ENCODE data around the gene IRF2BP1. TPM values are rescaled to one million over a fixed set of nuclear protein-coding genes. Genes with fewer than 3 reads are reported as not detected.
"Not testable (repeated sequence)": the region's sequence is repeated elsewhere in the genome, so short reads cannot be mapped to it uniquely, and the experiment has no call there.

Gene IRF2BP1
- total RNA-seq, 1 donor from 2014 or later: 36.7 TPM

- DNase-seq (ENCODE audit: low spot score in 2 of 2): peak; percentile 72 to 86
- FAIRE-seq: no peak
Measured at GRCh38 chr19:45882652-45883585, 3.0 kb downstream of the IRF2BP1 start.

DNA sequence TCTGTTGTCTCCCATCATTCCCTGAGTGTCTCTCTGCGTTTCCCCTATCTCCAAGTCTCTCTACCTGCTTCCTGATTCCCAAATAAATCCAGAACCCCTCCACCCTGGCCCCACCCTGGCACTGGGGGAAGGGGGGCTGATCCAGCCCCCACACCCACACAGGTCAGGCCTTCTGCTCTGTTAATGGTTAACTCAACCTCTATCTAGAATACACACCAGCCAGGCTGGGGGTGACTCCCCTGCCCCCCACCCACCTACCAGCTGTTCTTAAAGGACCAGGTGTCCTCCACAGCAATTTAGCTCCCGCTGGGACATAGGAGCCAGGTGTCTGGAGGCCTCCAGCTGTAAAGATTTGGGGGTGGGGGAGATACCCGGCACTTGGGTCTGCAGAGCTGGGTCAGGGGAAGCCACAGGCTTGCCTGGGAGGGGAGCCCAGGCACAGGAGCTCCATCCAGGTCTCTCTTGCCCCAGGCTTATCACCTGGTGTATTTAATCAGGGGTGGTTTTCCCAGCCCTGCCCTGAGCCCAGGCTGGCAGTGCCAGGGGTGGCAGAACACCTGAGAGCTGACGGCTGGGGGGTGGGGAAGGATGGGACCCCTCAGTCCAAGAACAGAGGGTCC, 3.9 kb downstream of the IRF2BP1 start:
- FAIRE-seq (no peak), DNase-seq (ENCODE audit: low spot score in 2 of 2) (no peak)

GRCh38 chr19:45881082-45881908, 4.6 kb downstream of the IRF2BP1 start:
- no peak for FAIRE-seq
- no peak for DNase-seq (ENCODE audit: low spot score in 2 of 2)

- no peak for DNase-seq (ENCODE audit: low spot score in 2 of 2)
Measured at GRCh38 chr19:45879971-45880370, 6.0 kb downstream of the IRF2BP1 start.

GRCh38 chr19:45879055-45879454, 6.9 kb downstream of the IRF2BP1 start:
- DNase-seq (ENCODE audit: low spot score in 2 of 2): no peak
- no peak for FAIRE-seq

More at GRCh38 chr19:45879971-45880370, 6.0 kb downstream of the IRF2BP1 start:
- FAIRE-seq: no peak

- DNase-seq (ENCODE audit: low spot score in 2 of 2) (no peak), FAIRE-seq (no peak)
Measured at GRCh38 chr19:45878043-45878794, 7.7 kb downstream of the IRF2BP1 start.

- DNase-seq (ENCODE audit: low spot score in 2 of 2): peak in 1 of 2 donors; percentile 28
- FAIRE-seq: no peak
Measured at GRCh38 chr19:45876411-45877197, 9.3 kb downstream of the IRF2BP1 start.

GRCh38 chr19:45876161-45876410, 9.9 kb downstream of the IRF2BP1 start:
- no peak for DNase-seq (ENCODE audit: low spot score in 2 of 2)
- no peak for FAIRE-seq

GRCh38 chr19:45874620-45874966, 11.3 kb downstream of the IRF2BP1 start:
- no peak for FAIRE-seq

GRCh38 chr19:45873219-45873772, 12.6 kb downstream of the IRF2BP1 start:
- FAIRE-seq: no peak
- no peak for DNase-seq (ENCODE audit: low spot score in 2 of 2)

More at GRCh38 chr19:45874620-45874966, 11.3 kb downstream of the IRF2BP1 start:
- DNase-seq (ENCODE audit: low spot score in 2 of 2): peak in 1 of 2 donors; percentile 19

DNA sequence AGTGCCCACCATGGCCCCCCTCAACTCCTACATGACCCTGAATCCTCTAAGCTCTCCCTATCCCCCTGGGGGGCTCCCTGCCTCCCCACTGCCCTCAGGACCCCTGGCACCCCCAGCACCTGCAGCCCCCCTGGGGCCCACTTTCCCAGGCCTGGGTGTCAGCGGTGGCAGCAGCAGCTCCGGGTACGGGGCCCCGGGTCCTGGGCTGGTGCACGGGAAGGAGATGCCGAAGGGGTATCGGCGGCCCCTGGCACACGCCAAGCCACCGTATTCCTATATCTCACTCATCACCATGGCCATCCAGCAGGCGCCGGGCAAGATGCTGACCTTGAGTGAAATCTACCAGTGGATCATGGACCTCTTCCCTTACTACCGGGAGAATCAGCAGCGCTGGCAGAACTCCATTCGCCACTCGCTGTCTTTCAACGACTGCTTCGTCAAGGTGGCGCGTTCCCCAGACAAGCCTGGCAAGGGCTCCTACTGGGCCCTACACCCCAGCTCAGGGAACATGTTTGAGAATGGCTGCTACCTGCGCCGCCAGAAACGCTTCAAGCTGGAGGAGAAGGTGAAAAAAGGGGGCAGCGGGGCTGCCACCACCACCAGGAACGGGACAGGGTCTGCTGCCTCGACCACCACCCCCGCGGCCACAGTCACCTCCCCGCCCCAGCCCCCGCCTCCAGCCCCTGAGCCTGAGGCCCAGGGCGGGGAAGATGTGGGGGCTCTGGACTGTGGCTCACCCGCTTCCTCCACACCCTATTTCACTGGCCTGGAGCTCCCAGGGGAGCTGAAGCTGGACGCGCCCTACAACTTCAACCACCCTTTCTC, 13.6 kb downstream of the IRF2BP1 start:
- DNase-seq (ENCODE audit: low spot score in 2 of 2) (no peak), FAIRE-seq (no peak)

- FAIRE-seq (no peak), DNase-seq (ENCODE audit: low spot score in 2 of 2) (no peak)
Measured at GRCh38 chr19:45870798-45871197, 15.1 kb downstream of the IRF2BP1 start.

- not testable (repeated sequence) for DNase-seq (ENCODE audit: low spot score in 2 of 2); FAIRE-seq
Measured at GRCh38 chr19:45867241-45867640, 18.7 kb downstream of the IRF2BP1 start.

- FAIRE-seq (no peak), DNase-seq (ENCODE audit: low spot score in 2 of 2) (no peak)
Measured at GRCh38 chr19:45866400-45867176, 19.4 kb downstream of the IRF2BP1 start.

DNA sequence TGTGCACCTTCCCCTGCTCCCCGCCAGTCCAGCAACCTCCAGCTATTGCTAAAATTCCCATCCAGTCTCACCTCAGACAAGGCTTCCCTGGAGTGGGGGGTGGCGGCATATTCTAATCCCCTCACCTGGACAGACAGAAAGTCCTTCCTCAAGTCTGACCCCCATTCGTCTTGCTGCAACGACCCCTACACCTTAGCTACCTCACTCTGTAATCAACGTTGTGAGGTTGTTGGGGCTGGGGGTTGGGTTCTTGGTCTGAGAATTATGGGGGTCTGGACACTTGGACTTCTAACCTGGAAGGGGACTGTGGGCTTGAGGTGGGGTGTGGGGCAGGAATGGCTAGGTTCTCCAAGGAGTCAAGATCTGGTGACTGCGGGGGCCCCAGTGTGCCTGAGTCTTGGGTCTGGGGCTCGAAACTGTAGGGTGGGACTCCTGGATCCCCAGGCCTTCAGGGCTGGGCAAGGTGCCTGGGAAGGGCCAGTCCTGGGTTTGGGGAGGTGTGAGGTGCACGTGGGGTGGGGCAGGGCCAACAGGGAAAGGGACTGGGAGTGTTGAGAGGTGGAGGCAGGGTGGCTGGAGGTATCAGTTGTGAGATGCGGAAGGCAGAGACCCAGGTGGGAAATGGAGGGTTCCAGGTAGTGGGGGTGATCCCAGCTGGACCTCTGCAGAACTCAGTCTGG, 20.5 kb downstream of the IRF2BP1 start:
- DNase-seq (ENCODE audit: low spot score in 2 of 2) (no peak), FAIRE-seq (no peak)

DNA sequence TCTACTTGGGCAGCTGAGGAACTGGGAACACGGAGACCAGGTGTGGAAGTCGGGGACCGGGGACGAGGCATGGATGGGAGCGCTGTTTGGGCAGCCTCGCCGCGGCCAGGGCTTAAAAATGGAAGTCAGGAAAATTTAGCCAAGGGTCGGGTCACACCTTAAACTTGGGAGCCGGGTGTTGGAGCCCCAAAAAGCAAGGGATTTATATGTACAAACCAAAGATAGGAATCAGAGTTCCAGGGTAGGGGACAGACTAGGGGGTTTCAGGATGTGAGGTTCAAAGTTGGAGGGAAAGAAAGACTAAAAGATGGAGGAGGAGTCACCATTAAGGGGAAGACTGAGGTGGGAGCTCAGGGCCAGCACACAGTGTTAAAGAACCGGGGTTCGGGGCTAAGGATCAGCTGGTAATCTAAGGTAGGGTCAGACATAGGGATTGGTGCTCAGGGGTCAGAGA, 21.3 kb downstream of the IRF2BP1 start:
- DNase-seq (ENCODE audit: low spot score in 2 of 2) (no peak), FAIRE-seq (no peak)

Data from frontal cortex (tissue), 4 donors.